HG02798 (cell line): ENCODE results near the gene DNAJB1.

Experiments
- ATAC-seq: cut with Tn5 transposase; IDR thresholded peaks from one replicate; pipeline ENCODE4 v1.9.1; 2021; ENCODE audit warnings: mild to moderate bottlenecking; ENCODE audit not compliant: unreplicated experiment, poor library complexity

DNAJB1 gene

GRCh38 chr19:14476327-14476672 is 41.9 kb downstream of the DNAJB1 start:
- no peak for ATAC-seq

GRCh38 chr19:14475251-14476073 is 42.7 kb downstream of the DNAJB1 start, which contains the start of gene PTGER1:
Gene PTGER1, minus strand, starts transcription at chr19:14475354. Its CDS starts 1,034 bp downstream, at chr19:14474320.
- no peak for ATAC-seq

GRCh38 chr19:14474827-14475226 is 43.4 kb downstream of the DNAJB1 start:
- ATAC-seq, result no peak

- ATAC-seq, result no peak
Measured at GRCh38 chr19:14473978-14474578, 44.1 kb downstream of the DNAJB1 start.

GRCh38 chr19:14473073-14473977 is 44.9 kb downstream of the DNAJB1 start:
- no peak for ATAC-seq

GRCh38 chr19:14472202-14472938 is 45.8 kb downstream of the DNAJB1 start:
- ATAC-seq, result peak; percentile 53

GRCh38 chr19:14471436-14472187 is 46.6 kb downstream of the DNAJB1 start:
- ATAC-seq, result no peak

- ATAC-seq, result no peak
Measured at GRCh38 chr19:14470031-14470876, 47.9 kb downstream of the DNAJB1 start.

GRCh38 chr19:14467816-14468215 is 50.4 kb downstream of the DNAJB1 start:
- no peak for ATAC-seq

GRCh38 chr19:14467391-14467790 is 50.8 kb downstream of the DNAJB1 start:
- no peak for ATAC-seq
